Endodermal cell (in vitro differentiated cells): ENCODE results near the gene S100A8. TPM values are rescaled to one million over a fixed set of nuclear protein-coding genes. Genes with fewer than 3 reads are reported as not detected.

Experiments
- DNase-seq: peaks from one replicate; pipeline ENCODE4 v3.0.0-alpha.2; 2017
- H3K27ac ChIP-seq: 2 replicates; pipeline ENCODE4 v1.5.1; 2013; ENCODE audit warnings: mild to moderate bottlenecking, low read depth, low read length, moderate library complexity
- H3K27me3 ChIP-seq: 2 replicates; pipeline ENCODE4 v1.6.1; 2013; ENCODE audit warnings: mild to moderate bottlenecking, low read length, moderate library complexity; ENCODE audit not compliant: insufficient read depth, control insufficient read depth, poor library complexity, severe bottlenecking
- H3K36me3 ChIP-seq: 2 replicates; pipeline ENCODE4 v1.7.0; 2013; ENCODE audit warnings: mild to moderate bottlenecking, low read length, moderate library complexity; ENCODE audit not compliant: control insufficient read depth, insufficient read depth
- H3K4me1 ChIP-seq: one replicate; pipeline ENCODE4 v1.7.0; 2013; ENCODE audit warnings: low read length; ENCODE audit not compliant: control insufficient read depth, insufficient read depth
- H3K4me3 ChIP-seq: 2 replicates; pipeline ENCODE4 v1.5.1; 2013; ENCODE audit warnings: mild to moderate bottlenecking, low read length, moderate library complexity
- H3K9ac ChIP-seq: 2 replicates; pipeline ENCODE4 v1.6.1; 2013; ENCODE audit warnings: mild to moderate bottlenecking, low read length, moderate library complexity; ENCODE audit not compliant: poor library complexity, severe bottlenecking; ENCODE audit errors: extremely low read depth
- H3K9me3 ChIP-seq: 2 replicates; pipeline ENCODE4 v1.6.1; 2013; ENCODE audit warnings: mild to moderate bottlenecking, low read length, moderate library complexity; ENCODE audit not compliant: control insufficient read depth
- H3K27ac Mint-ChIP-seq: 2 replicates; pipeline ENCODE4 v1.8.0; 2020; ENCODE audit warnings: mixed read lengths
- H3K27me3 Mint-ChIP-seq: 2 replicates; pipeline ENCODE4 v1.8.0; 2021; ENCODE audit warnings: mild to moderate bottlenecking, mixed read lengths; ENCODE audit not compliant: insufficient read depth
- H3K36me3 Mint-ChIP-seq: 2 replicates; pipeline ENCODE4 v1.8.0; 2020; ENCODE audit warnings: low read depth, mixed read lengths
- H3K4me1 Mint-ChIP-seq: 2 replicates; pipeline ENCODE4 v1.8.0; 2020; ENCODE audit warnings: mixed read lengths
- H3K4me3 Mint-ChIP-seq: 2 replicates; pipeline ENCODE4 v1.8.0; 2020; ENCODE audit warnings: mild to moderate bottlenecking, moderate library complexity, mixed read lengths
- H3K9me3 Mint-ChIP-seq: 2 replicates; pipeline ENCODE4 v1.8.0; 2020; ENCODE audit warnings: mild to moderate bottlenecking, mixed read lengths
- WGBS, 2 experiments: methylation state at CpG; one replicate each; pipeline versions ENCODE4 v1.1.5 to v1.1.7; 2013; ENCODE audit warnings: missing lambda C conversion rate in 2 of 2, mixed read lengths in 1 of 2; ENCODE audit not compliant: insufficient coverage in 1 of 2, insufficient read length in 1 of 2; 5-methylcytosine and 5-hydroxymethylcytosine counted together
- total RNA-seq, 2 donors: library from RNA; stranded (reverse); fragmentation: NEBNext Ultra II Directional in 1 of 2; extraction: Animal tissue kit (Norgen Biotek cat#: 25700) in 1 of 2; gene quantifications; 2 replicates in 1 of 2; 3 replicates in 1 of 2; pipeline ENCODE4 v1.2.1, GENCODE V29; 2021
- TF ChIP-seq, protein P1 (sequence below): fragments of 200-600 bp; sonication (generic); conservative IDR thresholded peaks from 2 replicates; pipeline ENCODE4 v1.5.0; 2021; ENCODE audit warnings: antibody characterized with exemption, mild to moderate bottlenecking

S100A8 gene
- total RNA-seq, 2 donors from 2014 or later, result not detected

DNA sequence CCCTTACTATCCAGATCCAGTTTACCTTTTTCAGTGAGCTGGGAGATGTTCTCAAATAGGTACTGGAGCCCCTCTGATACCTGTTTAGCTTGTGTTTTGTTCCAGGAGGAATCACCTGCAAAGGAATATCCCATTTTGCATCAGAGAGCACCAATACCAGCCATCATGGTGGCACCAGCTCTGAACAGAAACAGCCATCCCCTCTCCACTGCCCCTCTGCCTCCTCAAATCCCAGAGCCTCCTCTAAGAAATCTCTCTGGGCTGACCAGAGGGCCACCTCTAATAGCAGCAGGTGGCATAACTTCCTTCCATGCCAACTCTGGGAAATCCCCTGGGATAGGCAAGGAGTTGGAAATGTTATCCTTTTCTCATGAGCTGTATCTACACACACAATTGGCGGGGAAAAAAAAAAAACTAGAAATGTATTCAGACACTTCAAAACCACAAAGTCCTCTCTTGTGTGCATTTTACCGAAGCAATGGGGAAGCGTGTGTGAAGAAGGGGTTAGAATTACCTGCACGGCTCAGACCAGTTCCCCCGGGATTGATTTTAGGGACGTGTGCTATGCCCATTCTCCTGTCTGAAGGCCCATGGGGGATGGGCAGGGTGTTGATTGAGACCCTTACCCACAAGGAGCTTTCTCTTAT, 44.7 kb downstream of the S100A8 start:
- Mint-ChIP-seq H3K4me3 (no peak overlapping the region), H3K36me3 (no peaks in the 10 kb centered on the region), H3K27me3 (peaks cover 20% of the 10 kb centered on the region), H3K4me1 (peaks cover 46% of the 10 kb centered on the region), H3K27ac (no peak overlapping the region), H3K9me3 (no peaks in the 10 kb centered on the region)
- peaks cover 12% of the 10 kb centered on the region for H3K4me1 ChIP-seq
- 86 to 87% methylated on average over 3 to 6 of the region's 6 CpGs for WGBS, 2 experiments
- H3K9ac ChIP-seq, result no peak overlapping the region
- no peaks in the 10 kb centered on the region for H3K27me3 ChIP-seq
- H3K27ac ChIP-seq, result no peak overlapping the region
- TF ChIP-seq, protein P1, sequence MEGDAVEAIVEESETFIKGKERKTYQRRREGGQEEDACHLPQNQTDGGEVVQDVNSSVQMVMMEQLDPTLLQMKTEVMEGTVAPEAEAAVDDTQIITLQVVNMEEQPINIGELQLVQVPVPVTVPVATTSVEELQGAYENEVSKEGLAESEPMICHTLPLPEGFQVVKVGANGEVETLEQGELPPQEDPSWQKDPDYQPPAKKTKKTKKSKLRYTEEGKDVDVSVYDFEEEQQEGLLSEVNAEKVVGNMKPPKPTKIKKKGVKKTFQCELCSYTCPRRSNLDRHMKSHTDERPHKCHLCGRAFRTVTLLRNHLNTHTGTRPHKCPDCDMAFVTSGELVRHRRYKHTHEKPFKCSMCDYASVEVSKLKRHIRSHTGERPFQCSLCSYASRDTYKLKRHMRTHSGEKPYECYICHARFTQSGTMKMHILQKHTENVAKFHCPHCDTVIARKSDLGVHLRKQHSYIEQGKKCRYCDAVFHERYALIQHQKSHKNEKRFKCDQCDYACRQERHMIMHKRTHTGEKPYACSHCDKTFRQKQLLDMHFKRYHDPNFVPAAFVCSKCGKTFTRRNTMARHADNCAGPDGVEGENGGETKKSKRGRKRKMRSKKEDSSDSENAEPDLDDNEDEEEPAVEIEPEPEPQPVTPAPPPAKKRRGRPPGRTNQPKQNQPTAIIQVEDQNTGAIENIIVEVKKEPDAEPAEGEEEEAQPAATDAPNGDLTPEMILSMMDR, result no peak
- DNase-seq, result peak; percentile 17
- H3K4me3 ChIP-seq, result no peak overlapping the region
- H3K36me3 ChIP-seq, result no peaks in the 10 kb centered on the region
- no peaks in the 10 kb centered on the region for H3K9me3 ChIP-seq

DNA sequence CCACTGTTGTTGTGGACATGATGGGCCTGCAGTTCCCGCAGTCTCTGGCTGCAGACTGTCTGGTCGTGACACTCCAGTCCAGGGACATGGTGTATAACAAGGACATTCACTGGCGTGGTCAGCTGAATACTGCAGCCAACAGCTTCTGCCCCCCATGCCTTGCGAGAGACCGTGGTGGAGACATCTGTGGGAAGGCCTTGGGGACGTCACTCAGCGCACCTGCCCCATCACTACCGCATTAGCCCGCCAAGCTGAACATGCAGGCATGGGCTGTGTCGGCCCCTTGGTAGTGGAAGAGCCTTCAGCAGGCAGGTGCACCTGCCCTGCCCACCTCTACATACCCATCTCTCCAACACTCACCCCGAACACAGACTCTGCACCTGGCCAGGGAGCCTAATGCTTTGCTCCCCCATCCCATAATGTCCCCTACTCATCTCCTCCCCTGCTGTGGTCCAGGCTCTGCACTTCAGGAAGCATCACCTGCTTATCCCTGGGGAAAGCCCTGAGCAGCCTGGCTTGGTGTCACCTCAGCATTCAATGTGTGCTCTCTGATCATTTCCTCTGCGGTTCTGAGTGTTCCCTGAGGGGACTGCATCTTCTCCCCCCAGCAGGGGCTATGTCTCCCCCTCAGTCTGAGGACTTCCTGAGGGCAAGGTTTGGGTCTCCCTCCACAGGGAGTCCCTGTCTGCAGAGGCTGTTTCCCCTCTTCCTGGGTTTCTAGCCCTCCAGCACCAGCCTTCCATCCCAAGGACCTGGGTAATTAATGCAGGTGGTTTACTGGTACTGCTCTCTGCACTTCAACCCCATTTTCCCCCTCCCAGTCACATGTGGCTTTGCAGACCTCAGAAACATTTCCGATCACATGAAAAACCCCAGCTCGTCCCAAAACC, 45.4 kb downstream of the S100A8 start:
- Histone ChIP-seq H3K4me1 (peaks cover 12% of the 10 kb centered on the region), H3K36me3 (no peaks in the 10 kb centered on the region), H3K27ac (no peak overlapping the region), H3K4me3 (no peak overlapping the region), H3K27me3 (no peaks in the 10 kb centered on the region), H3K9me3 (no peaks in the 10 kb centered on the region), H3K9ac (no peak overlapping the region)
- peaks cover 39% of the 10 kb centered on the region for H3K4me1 Mint-ChIP-seq
- H3K9me3 Mint-ChIP-seq, result no peaks in the 10 kb centered on the region
- H3K4me3 Mint-ChIP-seq, result no peak overlapping the region
- TF ChIP-seq, protein P1, result no peak
- no peak overlapping the region for H3K27ac Mint-ChIP-seq
- H3K27me3 Mint-ChIP-seq, result peaks cover 20% of the 10 kb centered on the region
- 91 to 98% methylated on average over 10 to 14 of the region's 14 CpGs for WGBS, 2 experiments
- DNase-seq, result no peak
- no peaks in the 10 kb centered on the region for H3K36me3 Mint-ChIP-seq

DNA sequence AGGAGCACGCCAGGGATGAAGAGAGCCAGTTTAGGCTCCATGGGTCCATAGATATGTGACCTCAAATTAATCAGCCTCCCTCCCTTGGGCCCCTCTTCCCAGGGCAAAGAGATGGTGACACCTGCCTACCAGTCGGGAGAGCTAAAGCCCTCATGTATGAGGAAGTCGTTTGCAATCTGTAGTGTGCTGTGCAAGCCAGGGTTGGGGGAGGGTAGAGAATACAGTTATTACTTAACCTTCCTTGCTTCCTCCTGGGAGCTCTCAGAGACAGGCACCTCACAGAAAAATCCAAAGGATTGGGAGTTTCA, 46.2 kb downstream of the S100A8 start:
- H3K4me3 Mint-ChIP-seq, result no peak overlapping the region
- 83 to 91% methylated on average over 1 to 3 of the region's 3 CpGs for WGBS, 2 experiments
- no peaks in the 10 kb centered on the region for H3K36me3 ChIP-seq
- no peaks in the 10 kb centered on the region for H3K9me3 ChIP-seq
- H3K4me1 Mint-ChIP-seq, result peaks cover 33% of the 10 kb centered on the region
- no peak for DNase-seq
- H3K9ac ChIP-seq, result no peak overlapping the region
- H3K27ac Mint-ChIP-seq, result no peak overlapping the region
- no peaks in the 10 kb centered on the region for H3K9me3 Mint-ChIP-seq
- no peak overlapping the region for H3K27ac ChIP-seq
- peaks cover 15% of the 10 kb centered on the region for H3K4me1 ChIP-seq
- H3K27me3 ChIP-seq, result no peaks in the 10 kb centered on the region
- H3K36me3 Mint-ChIP-seq, result no peaks in the 10 kb centered on the region
- no peak overlapping the region for H3K4me3 ChIP-seq
- TF ChIP-seq, protein P1, result no peak
- peaks cover 14% of the 10 kb centered on the region for H3K27me3 Mint-ChIP-seq
